ENCODE measurements around the gene EIF4E2.
A peak's percentile ranks its signal among the peaks of the same experiment; 100 is the strongest.

The EIF4E2 gene

GRCh38 chr2:232518844-232519243, 31.6 kb upstream of the EIF4E2 start:
- H3K9me3 Mint-ChIP-seq: no peaks in the 10 kb centered on the region
- ATAC-seq (no peak), DNase-seq (no peak)
- no peak overlapping the region for H3K4me3 Mint-ChIP-seq
- no peak overlapping the region for H3K27ac Mint-ChIP-seq
- H3K27me3 Mint-ChIP-seq: peaks cover 64% of the 10 kb centered on the region
- H3K4me1 Mint-ChIP-seq: peaks cover 18% of the 10 kb centered on the region

- Mint-ChIP-seq H3K27ac (no peak within 1 kb of the TSS), H3K9me3 (no peaks in the 10 kb centered on the region), H3K4me1 (peaks cover 25% of the 10 kb centered on the region), H3K4me3 (no peak within 1 kb of the TSS), H3K27me3 (peaks cover 74% of the 10 kb centered on the region)
- DNase-seq (no peak), ATAC-seq (no peak)
Observed at GRCh38 chr2:232519581-232520438, 30.7 kb upstream of the EIF4E2 start, which contains the start of gene PRSS56. PRSS56 (plus strand) TSS chr2:232520388; CDS start chr2:232520599, 211 bp downstream.

DNA sequence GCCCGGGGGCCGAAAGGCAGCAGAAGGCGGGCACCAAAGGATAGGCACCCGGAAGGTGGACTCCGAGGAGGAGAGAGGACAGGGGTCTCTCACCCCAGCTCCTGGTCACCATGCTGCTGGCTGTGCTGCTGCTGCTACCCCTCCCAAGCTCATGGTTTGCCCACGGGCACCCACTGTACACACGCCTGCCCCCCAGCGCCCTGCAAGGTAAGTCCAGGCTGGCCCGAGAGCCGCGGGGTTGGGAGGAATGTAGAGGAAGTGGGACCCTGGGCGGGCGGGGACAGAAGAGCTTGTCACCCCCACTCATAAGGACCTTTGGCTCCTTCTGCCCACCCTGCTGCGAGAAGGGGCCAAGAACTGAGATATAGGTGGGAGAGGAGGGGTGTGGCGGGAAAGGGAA, 30.0 kb upstream of the EIF4E2 start:
- ATAC-seq: no peak
- Mint-ChIP-seq H3K4me3 (no peak overlapping the region), H3K27me3 (peaks cover 77% of the 10 kb centered on the region)

DNA sequence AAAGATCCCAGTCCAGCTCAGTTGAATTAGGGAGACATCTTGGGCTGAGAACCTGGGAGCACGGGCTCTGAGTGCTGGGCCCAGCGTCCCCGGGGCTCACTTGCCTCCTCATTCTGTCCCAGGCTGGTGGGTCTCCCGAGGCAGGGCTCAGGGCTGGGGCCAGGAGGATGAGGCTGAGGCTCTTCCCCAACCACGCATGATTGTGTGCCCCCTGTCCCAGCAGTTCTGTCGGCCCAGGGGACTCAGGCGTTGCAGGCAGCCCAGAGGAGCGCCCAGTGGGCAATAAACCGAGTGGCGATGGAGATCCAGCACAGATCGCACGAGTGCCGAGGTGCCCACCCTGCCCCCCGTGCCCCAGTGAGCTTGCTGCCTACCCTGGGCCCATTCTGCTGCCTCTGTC, 29.4 kb upstream of the EIF4E2 start:
- Mint-ChIP-seq H3K4me1 (peaks cover 25% of the 10 kb centered on the region), H3K9me3 (no peaks in the 10 kb centered on the region), H3K4me3 (no peak overlapping the region), H3K27me3 (peaks cover 80% of the 10 kb centered on the region), H3K27ac (no peak overlapping the region)
- no peak for DNase-seq
- ATAC-seq: no peak

More for the DNA sequence above, 30.0 kb upstream of the EIF4E2 start:
- H3K27ac Mint-ChIP-seq: no peak overlapping the region
- no peak for DNase-seq
- no peaks in the 10 kb centered on the region for H3K9me3 Mint-ChIP-seq
- peaks cover 25% of the 10 kb centered on the region for H3K4me1 Mint-ChIP-seq

- Mint-ChIP-seq H3K27ac (no peak overlapping the region), H3K9me3 (no peaks in the 10 kb centered on the region), H3K4me1 (peaks cover 25% of the 10 kb centered on the region), H3K27me3 (peaks cover 77% of the 10 kb centered on the region), H3K4me3 (peak overlapping the region; percentile 39 to 42)
- peak; percentile 61 for ATAC-seq
- DNase-seq: peak; percentile 62 to 80
Observed at GRCh38 chr2:232521959-232522622, 28.4 kb upstream of the EIF4E2 start.

DNA sequence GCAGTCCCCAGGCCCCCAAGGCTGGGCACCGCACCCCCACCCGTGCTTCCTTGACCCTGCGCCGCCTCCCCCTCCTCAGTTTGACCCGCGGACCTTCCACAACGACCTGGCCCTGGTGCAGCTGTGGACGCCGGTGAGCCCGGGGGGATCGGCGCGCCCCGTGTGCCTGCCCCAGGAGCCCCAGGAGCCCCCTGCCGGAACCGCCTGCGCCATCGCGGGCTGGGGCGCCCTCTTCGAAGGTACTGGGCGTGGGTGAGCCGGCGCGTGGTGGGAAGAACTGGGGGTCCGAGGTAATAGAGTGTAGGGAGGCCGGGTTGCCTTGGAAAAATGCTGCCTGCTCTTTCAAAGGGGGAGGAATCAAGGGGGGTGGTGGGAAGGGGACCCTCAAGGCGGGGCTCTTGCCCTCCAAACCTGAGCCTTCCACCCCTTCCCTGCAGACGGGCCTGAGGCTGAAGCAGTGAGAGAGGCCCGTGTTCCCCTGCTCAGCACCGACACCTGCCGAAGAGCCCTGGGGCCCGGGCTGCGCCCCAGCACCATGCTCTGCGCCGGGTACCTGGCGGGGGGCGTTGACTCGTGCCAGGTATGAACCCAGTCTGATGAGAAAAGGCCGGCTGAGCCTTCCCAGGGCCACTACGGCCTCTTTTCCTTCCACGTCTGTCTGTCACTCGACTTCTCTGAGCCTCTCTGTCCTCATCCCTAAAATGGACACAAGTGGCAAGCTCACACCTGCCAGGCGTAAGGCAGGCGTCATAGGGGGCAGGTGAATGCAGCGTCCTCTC, 27.7 kb upstream of the EIF4E2 start:
- peaks cover 25% of the 10 kb centered on the region for H3K4me1 Mint-ChIP-seq
- no peak overlapping the region for H3K27ac Mint-ChIP-seq
- DNase-seq: no peak
- H3K4me3 Mint-ChIP-seq: peak overlapping the region; percentile 39 to 42
- peaks cover 74% of the 10 kb centered on the region for H3K27me3 Mint-ChIP-seq
- H3K9me3 Mint-ChIP-seq: no peaks in the 10 kb centered on the region
- ATAC-seq: peak; percentile 2

GRCh38 chr2:232523402-232523681, 27.1 kb upstream of the EIF4E2 start:
- ATAC-seq (no peak), DNase-seq (no peak)
- H3K27ac Mint-ChIP-seq: no peak overlapping the region
- no peaks in the 10 kb centered on the region for H3K9me3 Mint-ChIP-seq
- H3K4me1 Mint-ChIP-seq: peaks cover 29% of the 10 kb centered on the region
- H3K27me3 Mint-ChIP-seq: peaks cover 74% of the 10 kb centered on the region
- peak overlapping the region; percentile 35 to 42 for H3K4me3 Mint-ChIP-seq

DNA sequence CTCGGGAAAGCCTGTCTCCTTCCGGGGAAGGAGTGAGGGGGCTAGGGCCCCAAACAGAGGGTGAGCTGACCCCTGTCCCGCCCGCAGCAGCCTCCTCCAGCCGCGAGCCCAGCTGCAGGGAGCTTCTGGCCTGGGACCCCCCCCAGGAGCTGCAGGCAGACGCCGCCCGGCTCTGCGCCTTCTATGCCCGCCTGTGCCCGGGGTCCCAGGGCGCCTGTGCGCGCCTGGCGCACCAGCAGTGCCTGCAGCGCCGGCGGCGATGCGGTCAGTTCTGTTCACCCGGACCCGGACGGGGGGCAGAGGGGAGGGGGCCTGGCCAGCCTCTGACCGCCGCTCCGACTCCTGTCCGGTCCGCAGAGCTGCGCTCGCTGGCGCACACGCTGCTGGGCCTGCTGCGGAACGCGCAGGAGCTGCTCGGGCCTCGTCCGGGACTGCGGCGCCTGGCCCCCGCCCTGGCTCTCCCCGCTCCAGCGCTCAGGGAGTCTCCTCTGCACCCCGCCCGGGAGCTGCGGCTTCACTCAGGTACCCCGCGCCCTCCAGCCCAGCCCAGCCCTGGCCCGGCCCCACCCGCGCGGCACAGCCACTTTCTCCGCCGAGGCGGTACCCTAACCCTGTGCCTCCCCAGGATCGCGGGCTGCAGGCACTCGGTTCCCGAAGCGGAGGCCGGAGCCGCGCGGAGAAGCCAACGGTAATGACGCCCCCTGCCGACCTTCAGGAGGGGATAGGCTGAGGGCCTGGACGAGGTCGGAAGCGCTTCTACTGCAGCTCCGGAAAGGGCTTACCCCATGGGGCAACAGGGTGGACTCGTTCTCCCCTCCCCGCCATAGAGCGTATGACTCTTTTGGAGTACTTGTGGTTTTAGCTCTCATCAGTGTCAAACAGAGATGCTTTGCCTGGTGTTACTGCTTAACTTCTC, 26.5 kb upstream of the EIF4E2 start:
- Mint-ChIP-seq H3K27ac (no peak overlapping the region), H3K4me1 (peaks cover 35% of the 10 kb centered on the region), H3K9me3 (no peaks in the 10 kb centered on the region), H3K27me3 (peaks cover 74% of the 10 kb centered on the region), H3K4me3 (peak overlapping the region in 1 of 2 donors; percentile 54)
- ATAC-seq (peak; percentile 60), DNase-seq (peak; percentile 45 to 50)

DNA sequence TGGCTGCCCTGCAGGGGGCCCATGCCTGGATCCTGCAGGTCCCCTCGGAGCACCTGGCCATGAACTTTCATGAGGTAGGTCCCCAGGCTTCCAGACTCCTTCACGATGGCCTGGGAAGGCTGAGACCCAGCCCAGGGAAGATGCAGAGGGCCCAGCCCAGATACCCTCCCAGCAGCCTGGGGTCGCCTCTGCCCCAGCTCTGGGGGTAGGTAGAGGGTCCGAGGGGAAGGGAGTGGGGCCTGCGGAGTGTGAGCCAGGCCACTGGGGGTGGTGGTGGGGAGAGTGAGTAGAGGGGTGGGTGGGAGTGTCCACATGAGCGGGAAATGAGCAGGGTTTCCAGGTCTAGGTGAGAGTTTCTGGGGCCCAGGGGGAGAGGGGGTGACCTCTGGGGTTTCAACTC, 25.7 kb upstream of the EIF4E2 start:
- Mint-ChIP-seq H3K27me3 (peaks cover 76% of the 10 kb centered on the region), H3K4me1 (peaks cover 40% of the 10 kb centered on the region)

GRCh38 chr2:232525199-232525598, 25.3 kb upstream of the EIF4E2 start:
- H3K27me3 Mint-ChIP-seq: peaks cover 76% of the 10 kb centered on the region
- H3K4me3 Mint-ChIP-seq: no peak overlapping the region
- DNase-seq (no peak), ATAC-seq (no peak)
- peaks cover 40% of the 10 kb centered on the region for H3K4me1 Mint-ChIP-seq
- H3K27ac Mint-ChIP-seq: no peak overlapping the region
- no peaks in the 10 kb centered on the region for H3K9me3 Mint-ChIP-seq

More for the DNA sequence above, 25.7 kb upstream of the EIF4E2 start:
- DNase-seq (no peak), ATAC-seq (no peak)
- H3K27ac Mint-ChIP-seq: no peak overlapping the region
- no peak overlapping the region for H3K4me3 Mint-ChIP-seq
- no peaks in the 10 kb centered on the region for H3K9me3 Mint-ChIP-seq

- ATAC-seq (peak; percentile 3), DNase-seq (no peak)
- peaks cover 76% of the 10 kb centered on the region for H3K27me3 Mint-ChIP-seq
Observed at GRCh38 chr2:232525791-232526371, 24.6 kb upstream of the EIF4E2 start, which contains the start of gene CHRND. CHRND (plus strand) TSS chr2:232526160; CDS start chr2:232526216, 56 bp downstream.

DNA sequence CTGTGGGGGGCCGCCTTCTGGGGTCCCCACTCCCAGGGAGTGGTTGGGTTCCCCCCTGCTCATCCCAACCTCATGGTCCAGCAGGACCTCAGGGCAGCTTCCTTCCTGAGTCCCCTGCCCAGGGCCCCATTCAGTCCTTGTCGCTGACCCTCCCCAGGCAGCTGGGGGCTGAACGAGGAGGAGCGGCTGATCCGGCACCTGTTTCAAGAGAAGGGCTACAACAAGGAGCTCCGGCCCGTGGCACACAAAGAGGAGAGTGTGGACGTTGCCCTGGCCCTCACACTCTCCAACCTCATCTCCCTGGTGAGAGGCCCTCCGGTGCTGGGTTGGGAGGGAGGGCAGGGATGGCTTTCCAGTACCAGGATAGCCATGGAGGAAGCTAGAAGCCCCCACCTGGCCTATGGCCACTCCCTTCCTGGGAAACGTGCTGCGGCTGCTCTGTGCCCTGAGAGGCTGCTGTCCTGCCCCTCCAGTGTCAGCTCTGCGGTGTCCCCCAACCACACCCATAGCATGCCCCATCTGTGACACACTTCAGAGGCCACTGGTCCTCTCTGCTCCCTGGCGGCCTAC, 24.0 kb upstream of the EIF4E2 start:
- no peak for DNase-seq
- Mint-ChIP-seq H3K27ac (no peak overlapping the region), H3K9me3 (no peaks in the 10 kb centered on the region), H3K27me3 (peaks cover 76% of the 10 kb centered on the region), H3K4me3 (no peak overlapping the region), H3K4me1 (peaks cover 37% of the 10 kb centered on the region)
- no peak for ATAC-seq

More at GRCh38 chr2:232525791-232526371, 24.6 kb upstream of the EIF4E2 start, which contains the start of gene CHRND:
- no peak within 1 kb of the TSS for H3K4me3 Mint-ChIP-seq
- no peak within 1 kb of the TSS for H3K27ac Mint-ChIP-seq
- no peaks in the 10 kb centered on the region for H3K9me3 Mint-ChIP-seq
- H3K4me1 Mint-ChIP-seq: peaks cover 40% of the 10 kb centered on the region

- Mint-ChIP-seq H3K27ac (peak overlapping the region in 1 of 2 donors; percentile 13), H3K4me3 (no peak overlapping the region), H3K4me1 (peaks cover 27% of the 10 kb centered on the region), H3K9me3 (no peaks in the 10 kb centered on the region), H3K27me3 (peaks cover 74% of the 10 kb centered on the region)
- ATAC-seq (no peak), DNase-seq (no peak)
Observed at GRCh38 chr2:232527905-232528470, 22.5 kb upstream of the EIF4E2 start.

All from stimulated activated naive CD8-positive, alpha-beta T cell treated with anti-CD3 and anti-CD28 coated beads, Interleukin-15, amount 100 ng/mL, for 72 hours (primary cell).